GM12878 (cell line): ENCODE results near the gene GAPDHS.

Experiments
- CHD2 ChIP-seq: IDR thresholded peaks from 2 replicates; pipeline ENCODE4 v1.6.1; 2011; ENCODE audit warnings: low read depth, low read length, improper control_type of control experiment, borderline replicate concordance
- CTCF ChIP-seq, 3 experiments: IDR thresholded peaks in 2 of 3; conservative IDR thresholded peaks in 1 of 3; 2 replicates each; pipeline ENCODE4 v1.5.1; 2011; ENCODE audit warnings: low read depth in 3 of 3, low read length in 3 of 3, mild to moderate bottlenecking in 3 of 3, control low read depth in 2 of 3, moderate library complexity in 2 of 3, inconsistent platforms in 1 of 3, mixed read lengths in 1 of 3; ENCODE audit not compliant: control insufficient read depth in 2 of 3, insufficient read depth in 1 of 3; ENCODE audit errors: extremely low read depth in 1 of 3
- ESRRA ChIP-seq: IDR thresholded peaks from 2 replicates; pipeline ENCODE4 v1.6.1; 2012; ENCODE audit warnings: mild to moderate bottlenecking, low read length, improper control_type of control experiment
- NR2C1 ChIP-seq: fragments of 450-650 bp; IDR thresholded peaks from 2 replicates; pipeline ENCODE4 v1.6.1; 2017; ENCODE audit warnings: antibody characterized with exemption, mild to moderate bottlenecking, moderate library complexity
- PBX3 ChIP-seq: IDR thresholded peaks from 2 replicates; pipeline ENCODE4 v1.6.1; 2011; ENCODE audit warnings: mild to moderate bottlenecking, low read depth, low read length, moderate library complexity; ENCODE audit not compliant: insufficient replicate concordance
- PML ChIP-seq: IDR thresholded peaks from 2 replicates; pipeline ENCODE4 v1.6.1; 2012; ENCODE audit warnings: low read length, inconsistent platforms
- POLR2A ChIP-seq: IDR thresholded peaks from 2 replicates; pipeline ENCODE4 v1.6.1; 2011; ENCODE audit warnings: low read depth, mild to moderate bottlenecking, low read length
- POLR2AphosphoS5 ChIP-seq: IDR thresholded peaks from 2 replicates; pipeline ENCODE4 v1.6.1; 2011; ENCODE audit warnings: mild to moderate bottlenecking, low read length, inconsistent platforms
- POU2F2 ChIP-seq: IDR thresholded peaks from 3 replicates; pipeline ENCODE4 v1.6.1; 2011; ENCODE audit warnings: low read depth, mild to moderate bottlenecking, low read length, borderline replicate concordance
- ZNF274 ChIP-seq: IDR thresholded peaks from one replicate; pipeline ENCODE4 v1.8.0; 2011; ENCODE audit not compliant: insufficient read length, insufficient read depth

GRCh38 chr19:35563207-35563829, 30.1 kb downstream of the GAPDHS start, which contains the start of gene ATP4A:
- TF ChIP-seq POLR2AphosphoS5 (no peak), NR2C1 (no peak), ESRRA (no peak), POLR2A (no peak), CHD2 (no peak), CTCF (IDR thresholded peaks at IDR 0.05 in 2 of 3, conservative IDR thresholded peaks at IDR 0.05 in 1 of 3; ENCODE audit: control insufficient read depth in 2 of 3, extremely low read depth in 1 of 3, insufficient read depth in 1 of 3, low read depth in 3 of 3, low read length in 3 of 3) (no peak), PBX3 (no peak), PML (no peak), ZNF274 (no peak), POU2F2 (no peak)
